Kasumi-1 (cell line): ENCODE data around the gene ASGR1.
A peak's percentile ranks its signal among the peaks of the same experiment; 100 is the strongest.
"Not testable (repeated sequence)": the region's sequence is repeated elsewhere in the genome, so short reads cannot be mapped to it uniquely, and the experiment has no call there.

ENCODE experiments used
- DNase-seq, 2 experiments: peaks; one replicate each; lab custom pipeline; 2025; lab: John Stamatoyannopoulos, UW

Gene ASGR1

GRCh38 chr17:7158424-7158823 lies 20.7 kb downstream of the ASGR1 start:
- not testable (repeated sequence) for DNase-seq

GRCh38 chr17:7156342-7156940 lies 22.7 kb downstream of the ASGR1 start:
- DNase-seq: no peak

- DNase-seq: peak in 1 of 2 experiments; percentile 0
Measured at GRCh38 chr17:7147772-7148171, 31.4 kb downstream of the ASGR1 start.

DNA sequence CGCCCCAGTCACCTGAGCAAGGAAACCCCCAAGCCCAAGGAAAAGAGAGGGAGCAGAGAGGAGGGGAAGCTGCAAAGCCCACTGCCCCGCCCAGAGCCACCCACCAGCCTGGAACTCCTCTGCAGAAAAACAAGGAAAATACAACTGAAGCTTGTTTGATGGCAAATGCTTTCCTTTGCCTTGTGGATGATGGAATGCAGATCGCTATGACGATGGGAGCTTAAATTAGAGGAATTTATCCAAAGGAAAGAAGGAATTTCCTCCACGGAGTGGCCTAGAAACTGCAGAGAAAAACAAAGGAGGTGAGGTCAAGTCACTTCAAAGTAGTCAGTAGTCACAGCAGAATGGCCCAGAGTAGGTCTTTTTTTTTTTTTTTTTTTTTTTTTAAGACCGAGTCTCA lies 33.1 kb downstream of the ASGR1 start:
- DNase-seq: no peak

DNA sequence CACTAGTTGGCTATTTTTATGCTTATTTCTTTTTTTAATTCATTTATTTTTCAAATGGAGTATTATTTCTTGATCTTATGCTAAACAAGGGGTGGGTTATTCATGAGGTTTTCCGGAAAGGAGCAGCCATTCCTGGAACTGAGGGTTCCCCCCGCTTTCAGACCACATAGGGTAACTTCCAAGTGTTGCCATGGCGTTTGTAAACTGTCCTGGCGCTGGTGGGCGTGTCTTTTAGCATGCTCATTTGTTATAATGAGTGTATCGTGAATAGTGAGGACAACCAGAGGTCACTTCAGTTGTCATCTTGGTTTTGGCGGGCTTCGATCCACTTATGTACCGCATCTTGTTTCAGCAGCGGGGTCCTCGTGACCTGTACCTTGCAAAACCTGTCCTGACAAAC lies 35.0 kb downstream of the ASGR1 start:
- DNase-seq: no peak

- DNase-seq: no peak
Measured at GRCh38 chr17:7141824-7142223, 37.3 kb downstream of the ASGR1 start.

DNA sequence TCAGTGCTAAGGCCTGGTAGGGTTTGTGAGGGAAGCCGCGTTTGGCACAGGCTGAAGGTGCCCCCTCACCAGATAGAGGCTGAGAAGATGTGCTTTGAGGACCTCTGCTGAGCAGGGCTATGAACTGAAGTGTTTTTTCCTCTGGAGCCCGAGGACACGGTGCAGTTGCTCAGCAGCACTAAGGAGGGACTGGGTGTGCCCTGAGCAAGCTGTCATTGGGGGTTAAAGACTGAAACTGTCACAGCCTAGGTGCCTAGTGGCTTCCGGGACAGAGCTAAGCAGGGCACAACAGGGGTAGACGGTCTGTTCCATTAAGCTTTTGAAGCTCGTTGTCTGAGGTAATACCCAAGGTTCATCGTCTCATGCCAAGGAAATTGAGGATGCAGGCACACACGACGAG lies 39.8 kb downstream of the ASGR1 start:
- no peak for DNase-seq

- DNase-seq: no peak
Measured at GRCh38 chr17:7138800-7139381, 40.3 kb downstream of the ASGR1 start.

DNA sequence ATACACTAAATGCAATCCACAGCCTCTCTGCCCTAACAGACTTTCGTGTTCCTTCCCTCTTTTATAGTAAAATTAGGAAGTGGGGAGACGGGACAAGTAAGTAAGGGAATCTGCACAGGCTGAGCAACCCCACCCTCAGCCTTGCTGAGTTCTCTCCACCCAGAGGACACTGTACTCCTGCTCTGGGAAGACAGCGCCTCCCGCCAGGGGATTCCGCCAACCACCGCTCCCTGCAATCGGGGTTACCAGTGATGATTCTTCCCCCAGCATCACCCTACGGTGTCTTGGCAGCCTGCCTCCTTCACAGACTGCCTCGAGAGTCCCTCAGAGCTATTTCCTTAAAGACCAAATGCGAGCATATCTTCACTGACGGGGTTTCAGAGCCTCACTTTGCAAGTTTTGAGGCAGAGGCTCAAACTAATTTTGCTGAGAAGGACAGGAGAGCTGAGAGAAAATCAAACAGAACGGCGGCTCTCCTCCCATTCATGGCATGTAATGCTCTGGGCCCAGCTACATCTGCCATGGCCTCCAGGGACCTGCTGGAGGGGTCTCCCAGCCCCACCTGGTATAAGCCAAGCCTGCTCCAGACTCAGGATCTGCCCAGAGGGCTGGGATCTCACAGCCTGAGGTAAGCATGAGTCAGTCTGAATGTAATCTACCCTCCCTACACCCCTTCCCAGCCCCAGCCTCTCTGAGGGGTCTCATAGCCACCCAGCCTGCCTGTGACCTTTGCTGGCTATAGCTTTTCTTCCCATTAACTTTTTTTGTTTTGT lies 41.8 kb downstream of the ASGR1 start:
- DNase-seq: no peak

GRCh38 chr17:7136266-7136877 lies 42.8 kb downstream of the ASGR1 start:
- peak; percentile 29 to 46 for DNase-seq

GRCh38 chr17:7133916-7134315 lies 45.3 kb downstream of the ASGR1 start:
- no peak for DNase-seq

- DNase-seq: peak; percentile 19 to 32
Measured at GRCh38 chr17:7133424-7133823, 45.7 kb downstream of the ASGR1 start.

GRCh38 chr17:7132511-7133094 lies 46.6 kb downstream of the ASGR1 start:
- peak in 1 of 2 experiments; percentile 4 for DNase-seq

- no peak for DNase-seq
Measured at GRCh38 chr17:7131423-7131791, 47.8 kb downstream of the ASGR1 start.

DNA sequence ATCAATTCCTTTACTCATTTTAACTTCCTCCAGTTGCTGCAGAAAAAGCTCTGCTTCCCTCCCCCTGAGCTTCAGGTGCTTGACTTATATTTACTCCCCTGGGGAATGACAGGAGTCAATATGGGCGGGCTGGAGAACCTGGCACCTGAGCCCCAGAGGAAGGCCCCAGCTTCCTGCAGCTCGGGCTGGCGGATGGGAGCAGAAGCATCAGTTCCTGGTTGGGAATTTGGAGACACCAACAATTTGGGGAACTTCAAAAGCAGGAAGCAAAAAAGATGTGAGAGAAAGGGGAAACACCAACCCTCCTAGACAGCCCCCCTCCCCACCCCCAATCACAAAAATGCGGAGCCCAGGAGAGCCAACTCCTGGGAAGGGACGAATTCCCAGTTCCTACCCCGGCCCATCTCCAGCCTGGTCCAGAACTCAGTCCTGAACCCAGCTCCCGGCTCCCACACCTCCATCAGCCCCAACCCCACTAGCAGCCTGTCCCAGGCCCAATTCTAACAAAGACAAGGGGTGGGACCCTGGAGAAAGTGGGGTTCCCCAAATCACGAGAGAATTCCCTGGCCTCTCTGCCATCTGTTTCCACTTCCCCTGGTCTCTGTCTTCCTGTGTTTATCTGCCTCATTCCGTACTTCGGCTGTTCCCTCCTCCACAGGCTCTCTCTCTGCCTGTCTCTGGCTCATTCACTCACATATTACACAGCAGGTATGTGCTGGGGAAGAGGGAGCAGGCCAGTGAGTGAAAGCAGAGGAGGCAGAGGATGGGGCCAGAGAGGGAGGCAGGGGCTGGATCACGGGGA lies 48.3 kb downstream of the ASGR1 start:
- peak in 1 of 2 experiments; percentile 11 for DNase-seq

GRCh38 chr17:7129311-7129710 lies 49.9 kb downstream of the ASGR1 start:
- DNase-seq: no peak

- no peak for DNase-seq
Measured at GRCh38 chr17:7128160-7128559, 51.0 kb downstream of the ASGR1 start.

DNA sequence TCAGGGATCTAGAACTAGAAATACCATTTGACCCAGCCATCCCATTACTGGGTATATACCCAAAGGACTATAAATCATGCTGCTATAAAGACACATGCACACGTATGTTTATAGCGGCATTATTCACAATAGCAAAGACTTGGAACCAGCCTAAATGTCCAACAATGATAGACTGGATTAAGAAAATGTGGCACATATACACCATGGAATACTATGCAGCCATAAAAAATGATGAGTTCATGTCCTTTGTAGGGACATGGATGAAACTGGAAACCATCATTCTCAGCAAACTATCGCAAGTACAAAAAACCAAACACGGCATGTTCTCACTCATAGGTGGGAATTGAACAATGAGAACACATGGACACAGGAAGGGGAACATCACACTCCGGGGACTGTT lies 51.7 kb downstream of the ASGR1 start:
- DNase-seq: not testable (repeated sequence)

DNA sequence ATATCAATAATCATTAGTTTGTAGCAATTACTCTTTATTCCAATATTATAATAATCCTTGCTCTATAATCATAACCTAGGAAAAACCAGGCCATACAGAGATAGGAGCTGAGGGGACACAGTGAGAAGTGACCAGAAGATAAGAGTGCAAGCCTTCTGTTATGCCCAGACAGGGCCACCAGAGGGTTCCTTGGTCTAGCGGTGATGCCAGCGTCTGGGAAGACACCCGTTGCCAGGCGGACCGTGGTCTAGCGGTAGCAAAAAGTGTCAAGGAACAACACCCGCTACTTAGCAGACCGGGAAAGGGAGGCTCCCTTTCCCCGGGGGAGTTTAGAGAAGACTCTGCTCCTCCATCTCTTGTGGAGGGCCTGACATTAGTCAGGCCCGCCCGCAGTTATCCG lies 52.8 kb downstream of the ASGR1 start:
- DNase-seq: not testable (repeated sequence)

GRCh38 chr17:7124923-7125322 lies 54.2 kb downstream of the ASGR1 start:
- no peak for DNase-seq

DNA sequence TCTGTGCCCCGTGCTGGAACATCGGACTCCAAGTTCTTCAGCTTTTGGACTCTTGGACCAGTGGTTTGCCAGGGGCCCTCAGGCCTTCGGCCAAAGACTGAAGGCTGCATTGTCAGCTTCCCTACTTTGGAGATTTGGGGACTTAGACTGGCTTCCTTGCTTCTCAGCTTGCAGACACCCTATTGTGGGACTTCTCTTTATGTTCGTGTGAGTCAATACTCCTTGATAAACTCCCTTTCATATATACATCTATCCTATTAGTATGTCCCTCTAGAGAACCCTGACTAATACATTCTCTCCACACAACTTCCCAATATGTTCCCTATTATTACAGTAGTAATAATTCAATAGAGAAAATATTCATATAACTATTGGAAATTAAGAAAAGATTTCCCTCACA lies 55.3 kb downstream of the ASGR1 start:
- no peak for DNase-seq
